NCI-H2196 (cell line): ENCODE data around the gene PI4K2A.

Source experiments
- DNase-seq: peaks from one replicate; lab custom pipeline; 2025; ENCODE audit not compliant: unreplicated experiment; lab: John Stamatoyannopoulos, UW

PI4K2A gene

GRCh38 chr10:97724341-97724941 lies 84.0 kb downstream of the PI4K2A start:
- DNase-seq: peak; percentile 21
